Activated CD4-positive, alpha-beta T cell treated with anti-CD3 and anti-CD28 coated beads, Interleukin-2, amount 50 U/mL, for 24 hours (primary cell): ENCODE results near the gene ARHGEF7.
A peak's percentile ranks its signal among the peaks of the same experiment; 100 is the strongest.

Experiments
- DNase-seq, 2 donors: peaks; one replicate each; pipeline ENCODE4 v3.0.0-alpha.2; 2020; ENCODE audit warnings: low read depth in 1 of 2, low spot score in 1 of 2

The ARHGEF7 gene

GRCh38 chr13:111139452-111139851, 24.3 kb downstream of the ARHGEF7 start:
- no peak for DNase-seq

- no peak for DNase-seq
Observed at GRCh38 chr13:111139873-111140561, 24.9 kb downstream of the ARHGEF7 start.

- DNase-seq, result no peak
Observed at GRCh38 chr13:111140562-111141105, 25.5 kb downstream of the ARHGEF7 start.

DNA sequence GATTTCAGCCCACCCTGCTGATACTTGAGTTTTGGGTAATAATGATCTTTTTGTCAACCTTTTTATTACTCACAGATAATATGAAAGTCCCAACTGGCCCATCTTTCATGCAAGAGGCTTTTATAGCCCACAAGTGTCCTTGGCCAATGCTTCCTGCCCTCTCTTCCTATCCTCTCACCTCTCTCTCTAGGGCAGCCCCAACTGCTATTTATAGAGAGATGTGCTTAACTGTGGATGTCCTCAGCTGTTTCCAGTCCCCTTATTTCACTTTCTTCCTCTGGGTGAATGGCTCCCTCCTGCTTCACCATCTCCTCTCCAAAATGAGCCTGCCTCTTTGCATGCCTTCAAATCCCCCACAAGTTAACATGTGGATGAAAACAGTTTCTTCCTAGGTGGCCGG, 27.4 kb downstream of the ARHGEF7 start:
- no peak for DNase-seq

DNA sequence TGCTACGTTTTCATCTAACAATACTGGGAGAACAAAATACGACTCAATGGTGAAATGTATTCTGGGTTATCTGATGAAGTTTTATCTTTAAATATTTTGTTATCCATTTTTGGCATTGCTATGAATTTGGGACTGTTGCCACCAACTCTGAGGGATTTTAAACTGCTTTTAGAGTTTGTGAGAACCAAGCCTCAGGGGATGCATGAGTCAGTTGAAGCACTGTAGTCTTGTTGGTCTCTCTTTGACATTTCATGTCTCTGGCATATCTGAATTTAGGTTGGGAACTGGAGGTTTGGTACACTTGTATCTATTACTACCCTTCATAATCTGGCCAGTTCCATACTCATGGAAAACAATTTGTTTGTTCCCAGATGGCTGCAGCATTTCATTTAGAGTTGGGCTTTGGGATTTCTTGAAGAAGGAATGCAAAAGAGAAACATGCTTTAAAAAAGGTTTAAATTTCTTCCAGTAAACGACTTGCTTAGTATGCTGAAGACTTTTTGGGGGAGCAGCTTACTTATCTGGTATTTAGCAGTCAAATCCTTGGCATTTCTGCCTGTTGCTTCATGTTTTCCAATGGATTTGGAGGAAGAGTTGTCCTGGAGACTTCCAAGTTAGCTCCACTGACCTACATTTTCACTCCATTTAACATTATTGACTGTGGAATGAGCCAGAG, 28.9 kb downstream of the ARHGEF7 start:
- no peak for DNase-seq

DNA sequence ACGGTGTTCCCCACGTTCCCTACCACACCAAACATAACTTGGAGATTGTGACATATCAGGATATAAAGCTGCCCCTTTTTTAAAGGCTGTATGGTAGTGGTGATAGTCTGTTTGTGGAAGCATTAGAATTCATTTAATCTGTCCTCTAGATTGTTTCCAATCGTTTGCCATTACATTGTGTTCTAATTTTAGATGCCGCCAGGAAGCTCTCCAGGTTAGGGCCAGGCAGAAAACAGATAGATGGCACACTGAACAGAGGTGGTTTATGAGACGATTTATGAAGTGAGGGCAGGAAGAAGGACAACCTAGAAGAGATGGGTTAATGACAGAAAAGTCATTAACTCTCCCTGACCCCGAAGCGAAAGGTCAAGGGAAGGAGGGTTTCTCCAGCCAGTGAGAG, 30.0 kb downstream of the ARHGEF7 start:
- DNase-seq, result no peak

- no peak for DNase-seq
Observed at GRCh38 chr13:111145506-111145905, 30.4 kb downstream of the ARHGEF7 start.

DNA sequence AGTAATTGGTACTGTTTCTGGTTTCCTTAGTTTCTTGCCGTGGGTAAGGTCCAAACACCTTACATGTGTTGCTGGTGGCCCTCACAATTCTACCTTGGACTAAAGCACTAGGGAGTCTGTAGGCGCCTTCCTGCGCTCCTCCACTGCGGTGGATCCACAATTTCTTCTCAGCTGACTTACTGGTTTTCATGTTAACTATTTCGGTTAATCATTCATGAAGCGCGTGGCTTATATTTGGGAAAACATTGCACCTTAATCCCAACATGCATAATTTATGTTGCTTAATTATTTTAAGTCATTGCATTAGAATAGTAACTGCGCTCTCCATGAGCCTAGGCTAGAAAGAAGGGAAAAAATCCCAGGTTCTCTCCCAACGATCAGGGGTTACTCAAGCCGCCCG, 37.7 kb downstream of the ARHGEF7 start:
- no peak for DNase-seq

GRCh38 chr13:111153279-111153976, 38.3 kb downstream of the ARHGEF7 start:
- DNase-seq, result peak; percentile 90 to 96

DNA sequence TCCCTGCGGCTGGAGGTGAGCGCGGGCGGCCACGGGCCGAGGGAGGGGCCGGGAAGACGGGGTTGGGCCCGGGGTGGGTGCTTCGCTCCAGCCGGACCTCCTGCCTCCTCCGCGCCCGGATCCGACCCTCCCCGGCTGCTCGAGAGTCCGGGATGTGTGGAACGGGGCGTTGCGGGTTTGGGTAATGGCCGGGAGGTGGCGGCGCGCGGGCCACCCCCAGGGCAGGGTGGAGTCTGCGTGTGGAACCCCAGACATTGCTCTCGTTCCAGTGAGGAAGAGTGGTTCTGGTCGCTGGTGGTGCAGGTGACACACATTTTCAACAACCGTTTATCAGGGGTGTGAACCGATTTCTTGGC, 38.8 kb downstream of the ARHGEF7 start:
- peak in 1 of 2 donors; percentile 26 for DNase-seq

DNA sequence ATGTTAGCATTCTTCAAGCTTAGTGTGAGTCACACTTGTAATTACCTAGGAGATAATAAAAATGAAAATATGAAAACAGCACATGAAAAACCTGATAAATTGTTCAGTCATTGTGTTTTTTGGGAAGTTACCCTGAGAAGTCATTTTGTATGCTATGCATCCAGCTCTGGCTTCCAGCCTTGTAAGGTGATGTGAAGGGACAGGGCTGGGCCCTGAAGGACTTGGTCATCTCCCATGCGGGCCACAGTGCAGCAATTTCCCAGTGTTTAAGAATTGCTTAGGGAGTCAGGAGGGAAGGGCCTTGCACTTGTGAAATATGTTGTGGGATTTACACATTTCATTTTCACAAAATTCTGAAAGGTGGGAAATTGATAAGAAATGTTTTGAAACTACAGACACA, 41.3 kb downstream of the ARHGEF7 start:
- no peak for DNase-seq

DNA sequence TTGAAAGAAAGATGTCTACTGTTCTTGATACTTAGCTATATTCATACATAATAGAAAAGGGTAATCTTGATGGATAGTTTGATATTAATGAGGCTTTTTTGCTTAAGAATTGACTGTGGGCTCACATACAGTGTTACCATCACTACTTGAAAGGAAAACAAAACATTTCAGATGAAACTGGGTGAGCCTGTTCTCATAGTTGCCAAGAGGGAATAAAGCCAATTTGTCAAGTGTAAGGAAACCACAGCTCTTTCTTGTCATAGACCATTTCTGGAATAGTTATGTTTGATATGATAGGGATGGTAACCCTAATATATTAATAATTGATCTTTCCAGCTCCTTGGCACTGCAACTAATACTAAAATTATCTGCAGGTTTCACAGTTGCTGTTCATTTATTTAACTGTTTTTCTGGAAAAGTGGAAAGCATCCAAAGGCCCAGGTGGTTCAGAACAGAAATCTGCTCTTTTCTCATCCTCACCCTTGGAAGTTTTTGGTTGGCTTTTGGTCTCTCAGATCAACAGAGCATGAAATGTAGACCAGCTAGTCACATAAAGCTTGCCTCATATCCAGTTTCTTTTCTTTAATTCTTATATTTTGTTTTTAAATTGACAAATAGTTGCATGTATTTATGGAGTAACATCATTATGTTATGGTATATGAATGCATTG, 43.2 kb downstream of the ARHGEF7 start:
- DNase-seq, result no peak

GRCh38 chr13:111159362-111160320, 44.5 kb downstream of the ARHGEF7 start:
- DNase-seq, result no peak

- DNase-seq, result no peak
Observed at GRCh38 chr13:111160648-111161047, 45.5 kb downstream of the ARHGEF7 start.

DNA sequence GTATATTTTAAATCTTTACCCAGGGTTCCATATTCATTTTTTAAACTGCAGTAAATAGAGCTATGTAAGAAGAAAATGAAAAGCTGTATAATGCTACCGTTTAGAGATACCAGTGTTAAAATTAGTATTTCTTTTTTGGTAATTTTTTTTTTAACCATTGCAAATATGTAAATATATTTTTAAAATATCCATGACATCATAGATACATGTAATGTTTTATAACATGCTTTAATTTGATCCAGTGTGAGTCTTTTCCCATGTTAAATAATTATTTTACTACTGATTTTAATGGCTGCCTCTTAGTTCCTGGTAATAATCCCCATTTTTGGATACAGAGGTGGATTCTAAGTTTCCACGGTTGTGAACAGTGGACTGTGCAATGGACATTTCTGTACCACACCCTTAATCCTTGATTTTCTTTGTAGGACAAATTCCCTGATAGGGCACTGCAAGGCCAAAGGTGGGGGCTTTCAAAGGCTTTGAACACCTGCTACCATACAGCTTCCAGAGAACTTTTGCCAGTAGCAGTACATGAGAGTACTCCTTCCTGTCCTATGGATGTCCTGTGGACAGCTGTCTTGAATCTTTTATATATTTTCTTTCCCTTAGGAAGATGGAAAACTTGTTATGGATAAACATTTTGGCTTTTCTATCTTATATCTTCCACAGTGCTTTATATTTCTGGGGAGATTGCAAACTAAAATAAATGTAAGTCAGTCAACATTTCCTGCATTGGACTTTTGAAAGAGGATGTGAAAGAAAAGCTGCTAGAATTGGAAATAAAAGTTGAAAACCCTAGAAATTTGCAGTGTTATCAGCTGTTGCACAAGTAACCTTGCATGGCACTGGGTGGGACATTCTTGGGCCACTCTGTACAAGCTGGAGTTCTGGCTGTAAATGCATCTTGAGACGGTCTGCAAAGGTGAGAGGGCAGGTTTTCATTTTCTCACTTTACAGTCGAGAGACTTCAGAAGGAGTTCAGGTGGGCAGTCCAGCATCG, 46.8 kb downstream of the ARHGEF7 start:
- DNase-seq, result no peak

- DNase-seq, result no peak
Observed at GRCh38 chr13:111165241-111166010, 50.3 kb downstream of the ARHGEF7 start.

GRCh38 chr13:111166882-111167675, 52.0 kb downstream of the ARHGEF7 start:
- DNase-seq, result no peak

DNA sequence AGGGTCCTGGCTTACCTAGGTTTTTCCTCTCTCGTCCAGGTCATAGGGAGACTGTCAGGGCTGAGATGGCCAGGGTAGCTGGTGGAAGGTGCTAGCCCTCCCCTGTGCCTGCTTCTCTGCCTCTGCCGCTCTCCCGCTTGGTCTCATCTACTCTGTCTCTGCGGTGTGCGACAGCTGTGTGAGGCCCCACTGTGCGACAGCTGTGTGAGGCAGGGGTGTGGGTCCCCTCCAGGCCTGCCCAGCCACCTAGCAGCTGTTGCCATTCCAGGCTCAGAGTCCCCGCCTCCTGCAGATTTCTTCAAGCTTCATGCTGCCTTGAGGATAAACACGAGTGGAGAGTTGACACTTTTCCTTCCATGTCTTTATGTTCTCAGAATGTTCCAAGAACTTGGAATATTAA, 53.0 kb downstream of the ARHGEF7 start:
- no peak for DNase-seq
